ENCODE measurements around the gene AKR1E2.

Gene AKR1E2

DNA sequence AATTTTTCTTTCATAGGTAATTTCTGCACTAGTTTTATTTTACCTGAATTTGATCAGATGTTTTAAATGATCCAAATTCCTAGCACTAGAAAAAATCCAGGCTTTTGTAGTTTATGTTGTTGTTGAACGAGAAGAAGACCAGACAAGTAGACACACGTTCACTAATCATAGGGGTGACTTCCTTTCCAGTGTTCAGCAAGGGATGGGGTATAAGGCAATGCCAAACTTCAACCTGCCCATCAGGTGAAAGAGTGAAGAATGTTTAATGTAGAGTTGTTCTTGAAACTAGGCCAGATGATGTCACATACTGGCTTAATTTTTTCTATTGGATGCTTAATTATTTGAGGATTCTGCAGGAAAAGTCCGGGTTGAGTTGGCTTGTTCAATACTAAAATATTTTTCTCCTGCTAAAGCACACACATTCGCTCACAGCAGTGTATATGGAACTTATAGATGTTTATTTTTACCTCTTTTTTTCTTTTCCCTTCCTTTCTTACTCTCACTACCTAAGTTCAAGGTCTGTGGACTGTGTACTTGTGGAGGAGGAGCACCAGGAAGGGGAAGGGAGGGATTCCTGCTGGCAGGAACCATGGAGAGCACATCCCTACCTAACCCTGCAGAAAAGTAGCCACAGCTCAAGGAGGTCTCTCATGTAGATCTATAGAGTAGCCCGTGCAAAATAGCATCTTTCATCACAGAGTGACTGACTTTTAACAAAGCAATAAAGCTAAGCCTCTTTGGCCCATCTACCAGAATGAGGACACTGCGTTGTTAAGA is 23.1 kb upstream of the AKR1E2 start:
- TF ChIP-seq, protein P1, sequence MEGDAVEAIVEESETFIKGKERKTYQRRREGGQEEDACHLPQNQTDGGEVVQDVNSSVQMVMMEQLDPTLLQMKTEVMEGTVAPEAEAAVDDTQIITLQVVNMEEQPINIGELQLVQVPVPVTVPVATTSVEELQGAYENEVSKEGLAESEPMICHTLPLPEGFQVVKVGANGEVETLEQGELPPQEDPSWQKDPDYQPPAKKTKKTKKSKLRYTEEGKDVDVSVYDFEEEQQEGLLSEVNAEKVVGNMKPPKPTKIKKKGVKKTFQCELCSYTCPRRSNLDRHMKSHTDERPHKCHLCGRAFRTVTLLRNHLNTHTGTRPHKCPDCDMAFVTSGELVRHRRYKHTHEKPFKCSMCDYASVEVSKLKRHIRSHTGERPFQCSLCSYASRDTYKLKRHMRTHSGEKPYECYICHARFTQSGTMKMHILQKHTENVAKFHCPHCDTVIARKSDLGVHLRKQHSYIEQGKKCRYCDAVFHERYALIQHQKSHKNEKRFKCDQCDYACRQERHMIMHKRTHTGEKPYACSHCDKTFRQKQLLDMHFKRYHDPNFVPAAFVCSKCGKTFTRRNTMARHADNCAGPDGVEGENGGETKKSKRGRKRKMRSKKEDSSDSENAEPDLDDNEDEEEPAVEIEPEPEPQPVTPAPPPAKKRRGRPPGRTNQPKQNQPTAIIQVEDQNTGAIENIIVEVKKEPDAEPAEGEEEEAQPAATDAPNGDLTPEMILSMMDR (IDR thresholded peaks at IDR 0.05; ENCODE audit: low read depth, low read length): no peak
- DNase-seq (ENCODE audit: low read depth, low spot score): no peak
- in situ Hi-C loops (cut with HindIII; ENCODE audit: low sequenced_read_pairs): no loop called here
- no peak overlapping the region for H3K4me3 ChIP-seq (ENCODE audit: low read depth, low read length)

DNA sequence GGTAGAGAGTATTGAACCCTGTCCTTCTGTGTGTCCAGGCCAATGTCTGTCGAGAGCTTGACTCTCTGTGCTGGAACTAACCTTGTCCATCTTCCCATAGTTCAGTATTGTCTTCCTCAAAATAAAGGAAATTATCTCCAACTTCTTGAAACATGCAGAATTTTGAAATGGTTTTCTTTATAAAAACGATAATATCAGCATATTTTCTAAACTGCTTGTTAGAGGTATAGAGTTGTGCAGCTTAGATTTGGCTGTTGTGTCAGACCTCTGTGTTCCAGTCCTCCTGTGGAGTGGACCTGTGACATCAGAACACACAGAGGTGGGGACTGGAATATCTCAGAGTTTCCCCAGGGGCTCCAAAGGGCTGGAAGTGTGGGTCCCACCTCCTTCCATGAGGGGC is 22.2 kb upstream of the AKR1E2 start:
- TF ChIP-seq, protein P1 (IDR thresholded peaks at IDR 0.05; ENCODE audit: low read depth, low read length): no peak
- no peak for DNase-seq (ENCODE audit: low read depth, low spot score)
- in situ Hi-C loops (cut with HindIII; ENCODE audit: low sequenced_read_pairs): no loop called here
- no peak overlapping the region for H3K4me3 ChIP-seq (ENCODE audit: low read depth, low read length)

DNA sequence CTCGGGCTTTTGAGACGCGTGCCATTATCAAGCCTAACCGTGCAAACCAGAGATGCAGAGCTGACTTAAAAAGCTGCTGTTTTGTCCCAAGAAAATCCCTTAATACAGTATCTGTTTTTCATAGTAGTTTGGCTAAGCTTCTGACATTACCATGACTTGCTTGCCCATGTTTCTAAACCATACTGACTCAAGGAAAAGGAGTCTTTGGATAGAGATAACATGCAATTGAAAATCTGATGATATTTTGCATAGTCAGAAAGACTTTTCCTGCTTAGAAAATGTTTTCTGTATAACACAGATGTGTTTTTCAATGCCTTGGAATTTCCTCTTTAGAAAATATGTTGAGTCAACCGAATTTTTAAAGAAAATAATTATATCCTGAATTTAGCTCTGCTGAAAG is 21.5 kb upstream of the AKR1E2 start:
- H3K4me3 ChIP-seq (ENCODE audit: low read depth, low read length): no peak overlapping the region
- DNase-seq (ENCODE audit: low read depth, low spot score): peak; percentile 22
- TF ChIP-seq, protein P1 (IDR thresholded peaks at IDR 0.05; ENCODE audit: low read depth, low read length): no peak
- in situ Hi-C loops (cut with HindIII; ENCODE audit: low sequenced_read_pairs): no loop called here

DNA sequence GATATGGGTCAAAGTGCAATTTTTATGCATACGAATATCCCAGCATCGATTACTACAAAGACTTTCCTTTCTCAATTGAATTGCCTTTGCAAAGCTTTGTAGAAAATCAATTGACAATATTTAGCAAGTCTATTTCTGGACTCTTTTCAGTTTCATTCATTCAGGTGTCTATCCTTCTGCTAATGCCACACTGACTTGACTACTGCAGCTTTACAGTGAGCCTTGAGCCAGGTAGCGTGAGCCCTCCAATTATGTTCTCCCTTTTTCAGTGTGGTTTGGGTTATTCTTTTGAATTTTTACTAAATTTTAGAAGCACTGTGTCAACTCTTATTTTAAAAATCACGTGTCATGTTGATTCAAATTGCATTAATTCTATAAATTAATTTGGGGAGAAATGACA is 19.5 kb upstream of the AKR1E2 start:
- no peak overlapping the region for H3K4me3 ChIP-seq (ENCODE audit: low read depth, low read length)
- in situ Hi-C loops (cut with HindIII; ENCODE audit: low sequenced_read_pairs): no loop called here
- DNase-seq (ENCODE audit: low read depth, low spot score): no peak
- TF ChIP-seq, protein P1 (IDR thresholded peaks at IDR 0.05; ENCODE audit: low read depth, low read length): no peak

DNA sequence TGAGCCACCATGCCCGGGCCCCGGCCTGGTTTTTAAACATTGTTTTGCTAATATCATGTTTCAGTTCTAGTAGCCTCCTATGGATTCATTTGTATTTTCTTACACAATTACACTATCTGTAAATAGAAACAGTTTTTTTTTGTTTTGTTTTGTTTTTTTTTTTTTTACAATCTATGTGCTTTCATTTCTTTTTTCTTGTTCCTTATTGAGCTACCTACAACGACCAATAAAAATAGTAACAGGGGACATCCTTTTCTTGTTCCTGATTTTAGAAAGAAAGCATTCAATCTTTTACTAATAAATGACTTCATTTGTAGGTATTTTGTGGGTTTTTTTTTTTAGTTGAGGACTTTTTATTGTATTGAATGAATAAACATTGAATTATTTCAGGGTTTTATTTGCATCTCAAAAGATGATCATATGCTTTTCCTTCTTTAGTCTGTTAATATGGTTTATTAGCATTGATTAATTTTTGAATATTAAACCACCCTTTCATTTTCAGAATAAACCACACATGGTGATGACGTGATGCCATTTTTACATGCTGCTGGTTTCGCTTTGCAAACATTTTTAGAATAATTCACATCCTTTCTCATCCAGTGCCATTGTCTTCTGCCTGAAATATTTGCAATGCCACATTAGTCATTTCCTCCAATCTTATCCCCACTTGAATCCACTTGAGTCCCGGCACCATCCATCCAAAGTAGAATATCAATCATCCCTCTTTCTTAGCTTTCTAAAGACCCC is 18.1 kb upstream of the AKR1E2 start:
- no peak overlapping the region for H3K4me3 ChIP-seq (ENCODE audit: low read depth, low read length)
- TF ChIP-seq, protein P1 (IDR thresholded peaks at IDR 0.05; ENCODE audit: low read depth, low read length): no peak
- in situ Hi-C loops (cut with HindIII; ENCODE audit: low sequenced_read_pairs): no loop called here
- DNase-seq (ENCODE audit: low read depth, low spot score): peak; percentile 86

DNA sequence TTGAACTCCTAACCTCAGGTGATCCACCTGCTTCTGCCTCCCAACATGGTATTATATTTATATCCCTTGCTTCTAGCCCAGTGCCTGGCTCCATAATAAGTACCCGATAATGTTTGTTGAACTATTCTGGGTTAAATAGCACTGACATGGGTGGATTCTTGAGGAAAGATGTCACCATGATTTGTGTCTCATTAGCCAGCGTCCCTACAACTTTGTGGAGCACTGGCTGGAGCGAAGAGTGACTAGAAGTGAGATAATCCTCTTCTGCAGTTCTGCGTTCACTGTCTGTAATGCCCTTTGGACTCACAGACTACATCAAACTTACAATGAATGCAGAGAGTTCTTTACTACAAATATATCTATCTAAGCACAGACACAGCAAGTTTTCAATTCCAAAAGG is 16.9 kb upstream of the AKR1E2 start:
- TF ChIP-seq, protein P1 (IDR thresholded peaks at IDR 0.05; ENCODE audit: low read depth, low read length): no peak
- DNase-seq (ENCODE audit: low read depth, low spot score): no peak
- no peak overlapping the region for H3K4me3 ChIP-seq (ENCODE audit: low read depth, low read length)
- in situ Hi-C loops (cut with HindIII; ENCODE audit: low sequenced_read_pairs): no loop called here

Data from astrocyte of the spinal cord (primary cell).